Smooth muscle cell (in vitro differentiated cells): ENCODE measurements around the gene HEXD. TPM values are rescaled to one million over a fixed set of nuclear protein-coding genes. Genes with fewer than 3 reads are reported as not detected.

Source experiments
- DNase-seq: peaks from one replicate; lab custom pipeline; 2025; ENCODE audit not compliant: unreplicated experiment; lab: John Stamatoyannopoulos, UW
- H2AFZ ChIP-seq: fragments of 200-600 bp; sonication (generic); 2 replicates; pipeline ENCODE4 v1.6.0; 2016; ENCODE audit warnings: antibody characterized with exemption, low read depth, mild to moderate bottlenecking
- H3F3A ChIP-seq: fragments of 200-600 bp; sonication (generic); 2 replicates; pipeline ENCODE4 v1.6.0; 2017; ENCODE audit warnings: antibody characterized with exemption, low read depth
- H3K27ac ChIP-seq: fragments of 200-600 bp; sonication (generic); 2 replicates; pipeline ENCODE4 v1.5.1; 2016; ENCODE audit warnings: low read depth, mild to moderate bottlenecking
- H3K27me3 ChIP-seq: fragments of 200-600 bp; sonication (generic); 2 replicates; pipeline ENCODE4 v1.6.1; 2016; ENCODE audit warnings: low read depth, mild to moderate bottlenecking
- H3K36me3 ChIP-seq: fragments of 200-600 bp; sonication (generic); 2 replicates; pipeline ENCODE4 v1.5.1; 2016; ENCODE audit warnings: low read depth
- H3K4me1 ChIP-seq: fragments of 200-600 bp; sonication (generic); 2 replicates; pipeline ENCODE4 v1.5.1; 2016; ENCODE audit warnings: low read depth
- H3K4me2 ChIP-seq: fragments of 200-600 bp; sonication (generic); 2 replicates; pipeline ENCODE4 v1.6.0; 2016; ENCODE audit warnings: mild to moderate bottlenecking
- H3K4me3 ChIP-seq: fragments of 200-600 bp; sonication (generic); 2 replicates; pipeline ENCODE4 v1.5.1; 2016; ENCODE audit warnings: mild to moderate bottlenecking
- H3K79me2 ChIP-seq: fragments of 200-600 bp; sonication (generic); 2 replicates; pipeline ENCODE4 v1.6.0; 2016; ENCODE audit warnings: low read depth, mild to moderate bottlenecking
- H3K9ac ChIP-seq: fragments of 200-600 bp; sonication (generic); 2 replicates; pipeline ENCODE4 v1.6.0; 2016; ENCODE audit warnings: low read depth
- H3K9me3 ChIP-seq: fragments of 200-600 bp; sonication (generic); replicated peaks from 2 replicates; pipeline ENCODE4 v1.5.1; 2016; ENCODE audit warnings: low read depth
- H4K20me1 ChIP-seq: fragments of 200-600 bp; sonication (generic); 2 replicates; pipeline ENCODE4 v1.6.0; 2016; ENCODE audit warnings: low read depth
- CTCF ChIP-seq: fragments of 200-600 bp; sonication (generic); IDR thresholded peaks from 2 replicates; pipeline ENCODE4 v1.5.1; 2017; ENCODE audit warnings: borderline replicate concordance, mild to moderate bottlenecking, antibody characterized with exemption; ENCODE audit not compliant: insufficient read depth, poor library complexity, severe bottlenecking
- WGBS: methylation state at CpG from one replicate; pipeline ENCODE4 v1.1.7; 2016; ENCODE audit warnings: low lambda C conversion rate; 5-methylcytosine and 5-hydroxymethylcytosine counted together
- polyA plus RNA-seq: library from polyadenylated mRNA; unstranded; fragments of >200 nt; fragmentation: Nextera tagmentation; extraction: Ambion mirVana; gene quantifications from 2 replicates; pipeline ENCODE4 v1.2.1, GENCODE V29; 2016
- total RNA-seq: library from RNA; depleted of rRNA; stranded (reverse); fragments of >200 nt; gene quantifications from 2 replicates; pipeline ENCODE4 v1.2.3, GENCODE V29; 2014

Gene HEXD
- total and polyA plus RNA-seq, 2 experiments from 2014 or later = 1.5 to 9.2 TPM

GRCh38 chr17:82470065-82470464, 51.9 kb downstream of the HEXD start:
- Histone ChIP-seq H3K4me3 (no peak overlapping the region), H3K36me3 (peaks cover 8% of the 10 kb centered on the region), H4K20me1 (peaks cover 26% of the 10 kb centered on the region), H2AFZ (no peak overlapping the region), H3K9ac (no peak overlapping the region), H3K79me2 (no peaks in the 10 kb centered on the region), H3K27me3 (no peaks in the 10 kb centered on the region), H3K27ac (no peak overlapping the region), H3K4me1 (no peaks in the 10 kb centered on the region), H3K4me2 (no peak overlapping the region), H3K9me3 (no peaks in the 10 kb centered on the region), H3F3A (no peaks in the 10 kb centered on the region)
- TF ChIP-seq CTCF = no peak
- DNase-seq = no peak
- 97% methylated on average over 7 of the region's 7 CpGs for WGBS

GRCh38 chr17:82474223-82475010, 56.3 kb downstream of the HEXD start:
- WGBS = 96% methylated on average over 11 of the region's 11 CpGs
- Histone ChIP-seq H3K9ac (no peak overlapping the region), H3K4me2 (no peak overlapping the region), H2AFZ (no peak overlapping the region), H3K4me3 (no peak overlapping the region), H3F3A (no peaks in the 10 kb centered on the region), H3K27ac (no peak overlapping the region), H3K27me3 (no peaks in the 10 kb centered on the region), H4K20me1 (peaks cover 30% of the 10 kb centered on the region), H3K9me3 (no peaks in the 10 kb centered on the region), H3K79me2 (no peaks in the 10 kb centered on the region), H3K36me3 (peaks cover 8% of the 10 kb centered on the region), H3K4me1 (no peaks in the 10 kb centered on the region)
- no peak for TF ChIP-seq CTCF
- no peak for DNase-seq

GRCh38 chr17:82475458-82475857, 57.3 kb downstream of the HEXD start:
- H3K27ac ChIP-seq = no peak overlapping the region
- no peak overlapping the region for H3K9ac ChIP-seq
- no peaks in the 10 kb centered on the region for H3K79me2 ChIP-seq
- H4K20me1 ChIP-seq = peaks cover 30% of the 10 kb centered on the region
- no peaks in the 10 kb centered on the region for H3K27me3 ChIP-seq
- no peaks in the 10 kb centered on the region for H3K4me1 ChIP-seq
- no peak for DNase-seq
- no peak for TF ChIP-seq CTCF
- whole genome bisulfite sequencing = 90% methylated on average over 8 of the region's 8 CpGs
- no peaks in the 10 kb centered on the region for H3F3A ChIP-seq
- H2AFZ ChIP-seq = no peak overlapping the region
- H3K36me3 ChIP-seq = peaks cover 8% of the 10 kb centered on the region
- no peak overlapping the region for H3K4me2 ChIP-seq
- H3K4me3 ChIP-seq = no peak overlapping the region
- H3K9me3 ChIP-seq = no peaks in the 10 kb centered on the region

GRCh38 chr17:82477934-82478333, 59.8 kb downstream of the HEXD start:
- Histone ChIP-seq H3K4me3 (no peak overlapping the region), H3K27ac (no peak overlapping the region), H3F3A (no peaks in the 10 kb centered on the region), H4K20me1 (peaks cover 30% of the 10 kb centered on the region), H2AFZ (no peak overlapping the region), H3K27me3 (no peaks in the 10 kb centered on the region), H3K4me2 (no peak overlapping the region), H3K9me3 (no peaks in the 10 kb centered on the region), H3K4me1 (no peaks in the 10 kb centered on the region), H3K36me3 (peaks cover 8% of the 10 kb centered on the region), H3K79me2 (no peaks in the 10 kb centered on the region), H3K9ac (no peak overlapping the region)
- no peak for TF ChIP-seq CTCF
- DNase-seq = no peak
- WGBS = 86% methylated on average over 8 of the region's 8 CpGs
